HCT116 (cell line): ENCODE measurements around the gene CBFA2T2. TPM values are rescaled to one million over a fixed set of nuclear protein-coding genes. Genes with fewer than 3 reads are reported as not detected.
"Not testable (repeated sequence)": the region's sequence is repeated elsewhere in the genome, so short reads cannot be mapped to it uniquely, and the experiment has no call there.

Experiments
- ATAC-seq: fragments of 200-7000 bp; cut with Tn5 transposase; 2 replicates; pipeline ENCODE4 v1.9.1; 2020; ENCODE audit warnings: mild to moderate bottlenecking, moderate library complexity
- BruUV-seq: library from RNA; stranded (reverse); fragments of 400-500 nt; replicated peaks from 2 replicates; lab custom pipeline; 2021; lab: Mats Ljungman, UMichigan
- CTCF ChIA-PET: fragments of 300-600 bp; sonication (Branson Sonifier 250); formaldehyde crosslinking; loops from one replicate; lab custom pipeline; 2021; ENCODE audit warnings: antibody characterized with exemption; lab: Charles Lee
- POLR2A ChIA-PET: fragments of 300-600, 350-600 bp; sonication (Branson Sonifier 250); formaldehyde crosslinking; loops from one replicate; lab custom pipeline; 2021; ENCODE audit warnings: antibody characterized with exemption; lab: Charles Lee
- RAD21 ChIA-PET, 2 experiments: fragments of 300-600 bp; sonication (Branson Sonifier 250); formaldehyde crosslinking; loops; one replicate each; lab custom pipeline; 2023; ENCODE audit warnings: low total read pairs in 2 of 2; ENCODE audit not compliant: uncharacterized antibody in 2 of 2, unreplicated experiment in 2 of 2, low non-redundant PET in 1 of 2; lab: Charles Lee
- DNase-seq: peaks from one replicate; pipeline ENCODE4 v3.0.0-alpha.2; 2010; ENCODE audit warnings: low read depth, low spot score
- H2AFZ ChIP-seq: fragments of 200-600 bp; shearing (Covaris generic), sonication (generic); 2 replicates; pipeline ENCODE4 v1.6.1; 2017; ENCODE audit warnings: low read depth, mixed run types, mixed read lengths, antibody characterized with exemption, low read length; ENCODE audit not compliant: poor library complexity, severe bottlenecking
- H3K27ac ChIP-seq: 2 replicates; pipeline ENCODE4 v1.5.1; 2012; ENCODE audit warnings: low read depth, low read length
- H3K27me3 ChIP-seq: fragments of 200-600 bp; sonication (generic); 2 replicates; pipeline ENCODE4 v1.6.1; 2016; ENCODE audit warnings: mixed run types, low read length, mixed read lengths; ENCODE audit not compliant: insufficient read depth
- H3K36me3 ChIP-seq, 2 experiments: fragments of 200-500 bp in 1 of 2; fragments of 200-600 bp in 1 of 2; sonication (Bioruptor generic) in 1 of 2; sonication (generic) in 1 of 2; 2 replicates each; pipeline versions ENCODE4 v1.5.1 to v1.6.1; 2014 to 2016; ENCODE audit warnings: low read length in 2 of 2, inconsistent platforms in 1 of 2, mixed read lengths in 1 of 2, mixed run types in 1 of 2; ENCODE audit not compliant: insufficient read depth in 2 of 2, control insufficient read depth in 1 of 2
- H3K4me1 ChIP-seq, 2 experiments: fragments of 200-600 bp in 1 of 2; sonication (generic) in 1 of 2; 2 replicates each; pipeline versions ENCODE4 v1.5.1 to v1.6.1; 2012 to 2017; ENCODE audit warnings: low read length in 2 of 2, inconsistent platforms in 1 of 2, mild to moderate bottlenecking in 1 of 2, mixed read lengths in 1 of 2, mixed run types in 1 of 2, moderate library complexity in 1 of 2; ENCODE audit not compliant: insufficient read depth in 2 of 2, control insufficient read depth in 1 of 2
- H3K4me2 ChIP-seq: fragments of 200-600 bp; sonication (generic); 2 replicates; pipeline ENCODE4 v1.6.1; 2017; ENCODE audit warnings: mixed run types, low read length, mixed read lengths
- H3K4me3 ChIP-seq, 2 experiments: fragments of 200-600 bp in 1 of 2; sonication (generic) in 1 of 2; replicated peaks in 1 of 2; 2 replicates each; pipeline ENCODE4 v1.5.1; 2011 to 2016; ENCODE audit warnings: low read length in 2 of 2, control low read depth in 1 of 2, low read depth in 1 of 2, mild to moderate bottlenecking in 1 of 2, mixed read lengths in 1 of 2, mixed run types in 1 of 2
- H3K79me2 ChIP-seq: fragments of 200-600 bp; sonication (generic); 2 replicates; pipeline ENCODE4 v1.6.1; 2017; ENCODE audit warnings: mild to moderate bottlenecking, mixed run types, low read length, moderate library complexity, mixed read lengths; ENCODE audit not compliant: insufficient read depth
- H3K9ac ChIP-seq: fragments of 200-600 bp; sonication (generic); 2 replicates; pipeline ENCODE4 v1.6.1; 2016; ENCODE audit warnings: low read length, mixed read lengths
- H3K9me2 ChIP-seq: fragments of 200-600 bp; sonication (generic), shearing (Covaris generic); 2 replicates; pipeline ENCODE4 v1.6.1; 2017; ENCODE audit warnings: mixed run types, mild to moderate bottlenecking, moderate library complexity; ENCODE audit not compliant: insufficient read depth
- H3K9me3 ChIP-seq, 2 experiments: fragments of 200-500 bp in 1 of 2; fragments of 200-600 bp in 1 of 2; sonication (Bioruptor generic) in 1 of 2; sonication (generic) in 1 of 2; 2 replicates each; pipeline ENCODE4 v1.6.1; 2014 to 2017; ENCODE audit warnings: low read length in 2 of 2, mixed read lengths in 2 of 2, inconsistent platforms in 1 of 2, low read depth in 1 of 2, mild to moderate bottlenecking in 1 of 2, mixed run types in 1 of 2, moderate library complexity in 1 of 2; ENCODE audit not compliant: control insufficient read depth in 1 of 2, insufficient read depth in 1 of 2
- H4K20me1 ChIP-seq: fragments of 200-600 bp; sonication (generic), shearing (Covaris generic); 2 replicates; pipeline ENCODE4 v1.6.1; 2017; ENCODE audit warnings: mixed run types, mild to moderate bottlenecking, moderate library complexity; ENCODE audit not compliant: insufficient read depth
- JUND ChIP-seq: IDR thresholded peaks from 2 replicates; pipeline ENCODE4 v1.6.1; 2012
- REST ChIP-seq: IDR thresholded peaks from 2 replicates; pipeline ENCODE4 v1.6.1; 2012; ENCODE audit warnings: low read depth
- YY1 ChIP-seq: IDR thresholded peaks from 2 replicates; pipeline ENCODE4 v1.6.1; 2011; ENCODE audit warnings: low read length, low read depth, moderate library complexity, mild to moderate bottlenecking; ENCODE audit not compliant: insufficient replicate concordance; ENCODE audit errors: extremely low read depth
- intact Hi-C: fragments of 100-400 bp; cut with micrococcal nuclease; formaldehyde crosslinking; loops from 2 replicates; pipeline ENCODE4 v1.10.0; 2022
- total RNA-seq: library from RNA; stranded (reverse); gene quantifications from one replicate; pipeline ENCODE4 v1.2.1, GENCODE V29; 2021; ENCODE audit not compliant: unreplicated experiment

CBFA2T2 gene
- total RNA-seq, 1 experiment from 2014 or later: 8.0 TPM

GRCh38 chr20:33532753-33533459 is 43.0 kb downstream of the CBFA2T2 start (continued):
- TF ChIP-seq YY1 (no peak), JUND (no peak), REST (no peak)

- intact Hi-C loops, H3K27ac ChIP-seq, H3K9me3 ChIP-seq, POLR2A ChIA-PET, H3K9ac ChIP-seq, DNase-seq, ATAC-seq, H3K79me2 ChIP-seq, H3K27me3 ChIP-seq, RAD21 ChIA-PET, H3K4me2 ChIP-seq, H4K20me1 ChIP-seq, BruUV-seq, H3K4me3 ChIP-seq, H3K9me2 ChIP-seq, CTCF ChIA-PET, H2AFZ ChIP-seq, H3K36me3 ChIP-seq, H3K4me1 ChIP-seq: not testable (repeated sequence)
These were observed 45.8 kb downstream of the CBFA2T2 start for GRCh38 chr20:33535717-33536116.
